ENCODE data around the gene NF2.
"Not testable (repeated sequence)": the region's sequence is repeated elsewhere in the genome, so short reads cannot be mapped to it uniquely, and the experiment has no call there.

The NF2 gene

GRCh38 chr22:29596408-29596807 is 7.0 kb upstream of the NF2 start:
- no peak for DNase-seq (ENCODE audit: low spot score)

DNA sequence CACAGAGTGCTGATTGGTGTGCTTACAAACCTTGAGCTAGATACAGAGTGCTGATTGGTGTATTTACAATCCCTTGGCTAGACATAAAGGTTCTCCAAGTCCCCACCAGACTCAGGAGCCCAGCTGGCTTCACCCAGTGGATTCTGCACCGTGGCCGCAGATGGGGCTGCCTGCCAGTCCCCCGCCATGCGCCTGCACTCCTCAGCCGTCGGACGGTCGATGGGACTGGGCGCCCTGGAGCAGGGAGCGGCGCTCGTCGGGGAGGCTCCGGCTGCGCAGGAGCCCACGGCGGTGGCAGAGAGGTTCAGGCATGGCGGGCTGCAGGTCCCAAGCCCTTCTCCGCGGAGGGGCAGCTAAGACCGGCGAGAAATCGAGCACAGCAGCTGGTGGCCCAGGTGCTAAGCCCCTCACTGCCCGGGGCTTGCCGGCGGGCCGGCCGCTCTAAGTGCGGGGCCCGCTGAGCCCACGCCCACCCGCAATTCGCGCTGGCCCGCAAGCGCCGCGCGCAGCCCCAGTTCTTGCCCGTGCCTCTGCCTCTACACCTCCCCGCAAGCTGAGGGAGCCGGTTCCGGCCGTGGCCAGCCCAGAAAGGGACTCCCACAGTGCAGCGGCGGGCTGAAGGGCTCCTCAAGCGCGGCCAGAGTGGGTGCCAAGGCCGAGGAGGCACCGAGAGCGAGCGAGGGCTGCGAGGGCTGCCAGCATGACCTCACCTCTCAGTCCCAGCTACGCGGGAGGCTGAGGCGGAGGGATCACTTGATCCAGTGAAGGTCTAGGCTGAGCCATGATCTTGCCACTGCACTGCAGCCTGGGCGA is 5.4 kb upstream of the NF2 start:
- DNase-seq (ENCODE audit: low spot score), result not testable (repeated sequence)

DNA sequence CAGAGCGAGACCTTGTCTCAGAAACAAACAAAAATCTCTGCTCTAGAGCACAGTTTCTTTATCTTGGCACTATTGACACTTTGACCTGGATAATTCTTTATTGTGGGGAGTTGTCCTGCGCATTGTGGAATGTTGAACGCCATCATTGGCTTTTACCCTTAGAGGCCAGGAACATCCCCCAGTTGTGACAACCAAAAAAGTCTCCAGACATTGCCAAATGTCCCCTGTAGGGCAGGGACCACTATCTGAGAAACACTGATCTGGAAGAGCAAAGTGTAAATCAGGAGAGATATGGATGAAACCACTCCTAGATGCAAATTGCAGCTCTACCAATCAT is 4.8 kb upstream of the NF2 start:
- DNase-seq (ENCODE audit: low spot score), result no peak

- peak; percentile 40 for DNase-seq (ENCODE audit: low spot score)
Observed at GRCh38 chr22:29604076-29604360, 585 bp downstream of the NF2 start.

- DNase-seq (ENCODE audit: low spot score), result no peak
Observed at GRCh38 chr22:29605527-29605850, 2.1 kb downstream of the NF2 start.

GRCh38 chr22:29606320-29606719 is 2.9 kb downstream of the NF2 start:
- no peak for DNase-seq (ENCODE audit: low spot score)

- DNase-seq (ENCODE audit: low spot score), result no peak
Observed at GRCh38 chr22:29607426-29607825, 4.0 kb downstream of the NF2 start.

- DNase-seq (ENCODE audit: low spot score), result no peak
Observed at GRCh38 chr22:29609139-29609538, 5.7 kb downstream of the NF2 start.

DNA sequence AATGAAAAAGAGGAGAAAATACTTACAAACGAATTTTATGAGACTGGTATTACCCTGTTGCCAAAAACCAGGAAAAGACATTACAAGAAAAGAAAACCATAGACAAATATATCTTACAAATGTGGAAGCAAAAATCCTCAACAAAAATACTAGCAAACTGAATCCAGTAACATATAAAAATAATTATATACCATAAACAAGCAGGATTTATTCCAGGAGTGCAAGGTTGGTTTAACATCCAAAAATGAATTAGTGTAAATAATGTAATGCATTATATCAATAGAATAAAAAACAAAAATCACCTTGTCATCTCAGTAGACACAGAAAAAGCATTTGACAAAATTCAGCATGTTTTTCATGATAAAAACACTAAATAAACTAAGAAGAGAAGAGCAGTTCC is 7.3 kb downstream of the NF2 start:
- DNase-seq (ENCODE audit: low spot score), result no peak

GRCh38 chr22:29615705-29616327 is 12.4 kb downstream of the NF2 start:
- DNase-seq (ENCODE audit: low spot score), result no peak

DNA sequence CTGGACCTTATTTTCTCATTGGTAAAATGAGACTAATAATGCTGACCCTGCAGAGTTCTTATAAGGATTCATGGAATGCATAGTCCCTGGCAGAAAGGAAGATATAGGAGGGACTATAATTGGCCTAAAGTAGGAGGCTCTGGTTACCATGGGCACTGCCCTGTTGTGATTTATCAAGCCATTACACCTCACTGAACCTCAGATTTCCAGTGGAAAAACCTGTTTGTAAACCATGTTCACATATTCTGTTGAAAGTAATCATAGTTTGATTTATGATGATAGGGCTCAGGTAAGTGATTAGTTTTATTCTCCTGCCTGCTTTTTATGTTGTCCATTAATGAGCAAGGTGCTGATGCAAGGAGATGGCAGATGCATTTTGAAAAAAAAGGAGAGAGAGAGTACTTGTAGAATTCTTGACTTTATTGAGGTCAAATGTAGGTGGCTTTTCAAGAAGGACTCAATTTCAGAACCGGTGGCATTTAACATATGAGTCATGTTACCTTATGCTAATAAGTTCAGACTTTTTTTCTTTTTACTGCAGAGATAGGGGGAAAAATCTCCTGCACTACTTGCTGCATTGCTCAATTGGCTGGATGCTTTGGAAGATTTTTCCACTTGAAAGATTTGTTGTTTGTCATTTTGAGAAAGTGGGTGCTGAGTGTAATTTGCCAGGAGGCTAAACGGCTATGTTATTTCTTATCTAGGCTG is 14.6 kb downstream of the NF2 start:
- DNase-seq (ENCODE audit: low spot score), result peak; percentile 87

- DNase-seq (ENCODE audit: low spot score), result peak; percentile 100
Observed at GRCh38 chr22:29621761-29622526, 18.5 kb downstream of the NF2 start.

DNA sequence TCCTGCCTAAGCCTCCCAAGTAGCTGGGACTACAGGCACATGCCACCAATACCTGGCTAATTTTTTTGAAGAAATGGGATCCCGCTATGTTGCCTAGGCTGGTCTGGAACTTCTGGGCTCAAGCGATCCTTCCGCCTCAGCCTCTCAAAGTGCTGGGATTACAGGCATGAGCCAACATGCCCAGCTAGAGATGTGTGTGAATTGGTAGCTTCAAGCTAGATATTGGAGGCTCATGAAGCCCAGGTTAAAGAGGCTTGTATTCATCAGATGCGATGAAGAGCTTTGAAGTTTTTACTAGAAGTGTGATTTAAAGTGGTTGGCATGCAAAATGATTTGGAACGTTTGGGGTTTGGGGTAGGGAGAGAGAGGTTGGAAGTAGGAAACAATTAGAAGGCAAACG is 19.6 kb downstream of the NF2 start:
- DNase-seq (ENCODE audit: low spot score), result no peak

- peak; percentile 41 for DNase-seq (ENCODE audit: low spot score)
Observed at GRCh38 chr22:29623553-29624169, 20.2 kb downstream of the NF2 start.

GRCh38 chr22:29625090-29625825 is 21.8 kb downstream of the NF2 start:
- DNase-seq (ENCODE audit: low spot score), result peak; percentile 85

DNA sequence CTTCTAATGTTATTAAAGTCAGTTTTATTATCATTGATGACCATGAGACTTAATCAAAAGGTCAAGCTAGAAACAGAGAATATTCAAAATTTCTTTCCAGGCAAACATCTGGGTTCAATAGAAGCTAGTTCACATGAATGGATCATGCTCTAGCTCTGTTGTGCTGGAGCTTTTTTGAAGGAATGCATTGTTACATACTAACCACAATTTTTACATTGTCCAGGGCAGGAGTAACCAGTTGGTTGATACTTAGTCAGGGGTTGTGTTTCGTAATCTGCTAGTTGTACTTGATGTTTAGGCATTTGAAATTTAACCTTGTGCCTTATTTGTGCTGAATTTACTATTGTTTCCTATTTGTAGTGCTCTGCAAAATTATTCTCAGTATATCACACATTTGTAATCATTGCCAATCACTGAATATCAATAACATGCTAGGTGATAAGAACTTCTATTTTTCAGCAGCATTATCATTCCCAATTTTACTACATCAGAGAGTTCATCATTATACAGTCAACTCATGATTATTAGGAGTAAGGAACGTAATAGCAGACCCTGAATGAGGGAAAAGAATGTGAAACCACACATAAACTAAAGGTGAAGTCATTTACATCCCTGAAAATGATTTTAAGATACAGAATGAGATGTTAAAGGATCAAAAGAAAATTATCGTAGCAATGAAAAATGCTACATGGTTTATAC is 23.2 kb downstream of the NF2 start:
- peak; percentile 68 for DNase-seq (ENCODE audit: low spot score)

DNA sequence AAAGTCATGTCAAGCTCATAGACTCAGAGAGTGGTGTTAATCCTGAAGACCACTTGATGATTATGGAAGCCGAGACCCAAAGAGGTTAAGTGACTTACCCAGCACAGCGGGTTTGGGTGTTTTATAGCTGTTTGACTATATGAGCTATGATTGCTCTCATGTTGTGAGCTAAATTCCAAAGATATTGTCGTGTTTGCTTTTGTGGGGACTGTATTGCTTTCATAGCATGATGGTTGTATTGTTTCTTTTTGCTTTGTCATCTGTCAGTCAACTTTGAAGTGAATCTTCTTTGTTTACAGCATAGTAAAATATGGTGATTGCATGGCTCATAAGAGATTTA is 23.7 kb downstream of the NF2 start:
- no peak for DNase-seq (ENCODE audit: low spot score)

GRCh38 chr22:29628996-29629902 is 25.8 kb downstream of the NF2 start:
- no peak for DNase-seq (ENCODE audit: low spot score)

GRCh38 chr22:29629903-29630516 is 26.6 kb downstream of the NF2 start:
- DNase-seq (ENCODE audit: low spot score), result peak; percentile 31

GRCh38 chr22:29630987-29631386 is 27.6 kb downstream of the NF2 start:
- DNase-seq (ENCODE audit: low spot score), result no peak
